ENCODE data around the gene DMP1.

GRCh38 chr4:87657525-87657924, 7.4 kb downstream of the DMP1 start:
- TF ChIP-seq, protein P1, sequence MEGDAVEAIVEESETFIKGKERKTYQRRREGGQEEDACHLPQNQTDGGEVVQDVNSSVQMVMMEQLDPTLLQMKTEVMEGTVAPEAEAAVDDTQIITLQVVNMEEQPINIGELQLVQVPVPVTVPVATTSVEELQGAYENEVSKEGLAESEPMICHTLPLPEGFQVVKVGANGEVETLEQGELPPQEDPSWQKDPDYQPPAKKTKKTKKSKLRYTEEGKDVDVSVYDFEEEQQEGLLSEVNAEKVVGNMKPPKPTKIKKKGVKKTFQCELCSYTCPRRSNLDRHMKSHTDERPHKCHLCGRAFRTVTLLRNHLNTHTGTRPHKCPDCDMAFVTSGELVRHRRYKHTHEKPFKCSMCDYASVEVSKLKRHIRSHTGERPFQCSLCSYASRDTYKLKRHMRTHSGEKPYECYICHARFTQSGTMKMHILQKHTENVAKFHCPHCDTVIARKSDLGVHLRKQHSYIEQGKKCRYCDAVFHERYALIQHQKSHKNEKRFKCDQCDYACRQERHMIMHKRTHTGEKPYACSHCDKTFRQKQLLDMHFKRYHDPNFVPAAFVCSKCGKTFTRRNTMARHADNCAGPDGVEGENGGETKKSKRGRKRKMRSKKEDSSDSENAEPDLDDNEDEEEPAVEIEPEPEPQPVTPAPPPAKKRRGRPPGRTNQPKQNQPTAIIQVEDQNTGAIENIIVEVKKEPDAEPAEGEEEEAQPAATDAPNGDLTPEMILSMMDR (IDR thresholded peaks at IDR 0.05) = no peak
- TF ChIP-seq ZFX (IDR thresholded peaks at IDR 0.05; ENCODE audit: borderline replicate concordance) = no peak

Data from 22Rv1 (cell line).